Measurements from ENCODE around the gene MSH6. TPM values are rescaled to one million over a fixed set of nuclear protein-coding genes. Genes with fewer than 3 reads are reported as not detected.

The MSH6 gene
- total and polyA plus RNA-seq, 10 donors = 6.2 to 33.1 (median 26.4) TPM

DNA sequence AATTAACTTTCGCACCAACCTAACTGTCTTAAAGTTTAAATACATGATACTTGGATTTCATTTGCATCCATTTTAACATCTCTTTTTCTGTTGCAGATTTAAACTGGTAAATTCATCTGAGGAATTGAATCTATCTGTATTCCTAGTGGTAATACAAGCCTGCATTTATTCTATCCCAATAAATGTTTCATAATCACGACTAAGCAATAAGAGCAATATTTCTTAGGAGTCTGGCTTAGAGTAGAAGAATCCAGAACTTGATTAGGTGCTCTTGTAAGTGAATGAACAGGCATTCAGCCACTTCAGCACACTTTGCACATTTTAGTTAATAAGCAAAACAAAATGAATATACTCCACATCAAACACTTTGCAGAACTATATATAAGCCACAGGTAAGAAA lies 27.0 kb downstream of the MSH6 start:
- no peak overlapping the region for H3K27ac ChIP-seq
- no peak overlapping the region for H3K4me3 ChIP-seq
- no peaks in the 10 kb centered on the region for H3K27me3 ChIP-seq (replicated peaks in 1 of 7)
- no peak for DNase-seq
- H3K4me1 ChIP-seq = peaks cover 0 to 20% (median 0%) of the 10 kb centered on the region in 6 donors
- intact Hi-C loops (cut with DNase I; ENCODE audit: low total_unique reads) = no loop called here
- H3K36me3 ChIP-seq = peaks cover 3 to 100% (median 72%) of the 10 kb centered on the region in 6 donors
- TF ChIP-seq POLR2AphosphoS5 (IDR thresholded peaks at IDR 0.05) (no peak), POLR2A (IDR thresholded peaks at IDR 0.05) (no peak)
- TF ChIP-seq, protein P1, sequence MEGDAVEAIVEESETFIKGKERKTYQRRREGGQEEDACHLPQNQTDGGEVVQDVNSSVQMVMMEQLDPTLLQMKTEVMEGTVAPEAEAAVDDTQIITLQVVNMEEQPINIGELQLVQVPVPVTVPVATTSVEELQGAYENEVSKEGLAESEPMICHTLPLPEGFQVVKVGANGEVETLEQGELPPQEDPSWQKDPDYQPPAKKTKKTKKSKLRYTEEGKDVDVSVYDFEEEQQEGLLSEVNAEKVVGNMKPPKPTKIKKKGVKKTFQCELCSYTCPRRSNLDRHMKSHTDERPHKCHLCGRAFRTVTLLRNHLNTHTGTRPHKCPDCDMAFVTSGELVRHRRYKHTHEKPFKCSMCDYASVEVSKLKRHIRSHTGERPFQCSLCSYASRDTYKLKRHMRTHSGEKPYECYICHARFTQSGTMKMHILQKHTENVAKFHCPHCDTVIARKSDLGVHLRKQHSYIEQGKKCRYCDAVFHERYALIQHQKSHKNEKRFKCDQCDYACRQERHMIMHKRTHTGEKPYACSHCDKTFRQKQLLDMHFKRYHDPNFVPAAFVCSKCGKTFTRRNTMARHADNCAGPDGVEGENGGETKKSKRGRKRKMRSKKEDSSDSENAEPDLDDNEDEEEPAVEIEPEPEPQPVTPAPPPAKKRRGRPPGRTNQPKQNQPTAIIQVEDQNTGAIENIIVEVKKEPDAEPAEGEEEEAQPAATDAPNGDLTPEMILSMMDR (IDR thresholded peaks at IDR 0.05 in 8 of 11, conservative IDR thresholded peaks at IDR 0.05 in 3 of 11) = no peak
- 87 to 97% (median 91%) methylated on average over 2 of the region's 2 CpGs for WGBS, 5 donors
- H3K9me3 ChIP-seq = no peaks in the 10 kb centered on the region

DNA sequence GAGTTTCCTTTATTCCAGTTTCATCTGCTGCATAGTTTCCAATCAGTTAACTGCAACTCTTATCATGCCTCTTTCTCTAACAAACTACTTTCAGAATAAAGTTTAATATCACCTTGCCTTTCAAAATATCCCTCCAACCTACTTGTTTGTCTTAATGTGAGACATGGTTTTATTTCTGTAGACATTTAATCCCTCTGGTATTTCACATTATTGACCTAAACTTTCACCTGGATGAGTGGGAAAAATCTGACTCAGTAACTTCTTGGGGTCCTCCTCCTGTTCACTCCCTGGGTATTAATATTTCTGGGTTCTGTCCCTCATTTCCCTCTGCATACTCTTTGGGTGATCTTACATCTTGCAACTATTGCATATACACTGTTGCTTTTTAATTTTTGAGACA lies 27.9 kb downstream of the MSH6 start:
- Histone ChIP-seq H3K27ac (no peak overlapping the region), H3K9me3 (no peaks in the 10 kb centered on the region), H3K36me3 (peaks cover 3 to 100% (median 72%) of the 10 kb centered on the region in 6 donors), H3K27me3 (replicated peaks in 1 of 7) (no peaks in the 10 kb centered on the region), H3K4me3 (no peak overlapping the region), H3K4me1 (peaks cover 0 to 13% (median 0%) of the 10 kb centered on the region in 6 donors)
- no peak for DNase-seq
- TF ChIP-seq POLR2AphosphoS5 (IDR thresholded peaks at IDR 0.05) (no peak), POLR2A (IDR thresholded peaks at IDR 0.05) (no peak)
- TF ChIP-seq, protein P1 (IDR thresholded peaks at IDR 0.05 in 8 of 11, conservative IDR thresholded peaks at IDR 0.05 in 3 of 11) = no peak
- intact Hi-C loops (cut with DNase I; ENCODE audit: low total_unique reads) = no loop called here

DNA sequence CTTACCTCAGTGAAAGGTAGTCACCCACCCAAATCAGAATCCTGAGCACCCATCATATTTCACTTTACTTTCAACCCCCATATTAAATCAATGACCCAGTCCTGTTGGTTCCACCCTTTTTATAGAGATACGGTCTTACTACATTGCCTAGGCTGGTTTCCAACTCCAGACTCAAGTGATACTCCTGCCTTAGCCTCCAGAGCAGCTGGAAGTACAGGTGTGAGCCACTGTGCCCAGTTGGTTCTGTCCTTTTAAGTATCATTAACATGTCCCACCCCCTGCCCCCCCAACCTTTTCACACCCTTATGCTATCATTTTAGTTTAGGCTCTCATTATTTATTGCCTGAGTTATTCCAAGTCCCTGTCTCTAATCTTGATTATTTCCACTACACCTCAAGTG lies 28.7 kb downstream of the MSH6 start:
- TF ChIP-seq POLR2AphosphoS5 (IDR thresholded peaks at IDR 0.05) (no peak), POLR2A (IDR thresholded peaks at IDR 0.05) (no peak)
- TF ChIP-seq, protein P1 (IDR thresholded peaks at IDR 0.05 in 8 of 11, conservative IDR thresholded peaks at IDR 0.05 in 3 of 11) = no peak

DNA sequence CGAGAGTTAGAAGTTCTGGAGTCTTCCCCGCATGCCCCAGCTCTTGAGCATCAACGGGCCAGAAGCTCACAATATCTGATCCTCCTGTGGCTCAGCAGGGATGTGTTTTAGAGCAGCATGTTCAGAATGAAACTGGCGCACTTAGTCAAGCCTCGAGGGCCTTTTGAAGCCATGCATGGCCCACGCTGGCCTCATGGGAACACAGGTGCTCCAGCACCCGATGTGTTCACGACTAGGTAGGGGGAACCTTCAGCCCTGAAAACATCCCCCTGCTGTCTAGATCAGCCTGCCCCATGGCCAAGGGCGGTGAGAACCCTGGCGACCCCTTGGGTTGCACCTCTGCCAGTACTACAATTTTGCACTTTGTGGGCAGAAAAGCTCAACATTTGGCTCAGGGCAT lies 32.8 kb downstream of the MSH6 start:
- Histone ChIP-seq H3K4me3 (no peak overlapping the region), H3K27ac (peak overlapping the region in 1 of 8 donors; percentile 31), H3K9me3 (no peaks in the 10 kb centered on the region), H3K4me1 (no peaks in the 10 kb centered on the region), H3K27me3 (replicated peaks in 1 of 7) (no peaks in the 10 kb centered on the region), H3K36me3 (peaks cover 0 to 100% (median 80%) of the 10 kb centered on the region in 6 donors)
- TF ChIP-seq, protein P1 (IDR thresholded peaks at IDR 0.05 in 8 of 11, conservative IDR thresholded peaks at IDR 0.05 in 3 of 11) = no peak
- peak in 2 of 3 donors; percentile 21 to 36 for TF ChIP-seq POLR2AphosphoS5 (IDR thresholded peaks at IDR 0.05)
- 70 to 85% (median 85%) methylated on average over 8 to 10 of the region's 10 CpGs for WGBS, 5 donors
- DNase-seq = no peak
- intact Hi-C loops (cut with DNase I; ENCODE audit: low total_unique reads) = no loop called here

More for the DNA sequence above, 28.7 kb downstream of the MSH6 start:
- H3K4me3 ChIP-seq = no peak overlapping the region
- peaks cover 3 to 100% (median 71%) of the 10 kb centered on the region in 6 donors for H3K36me3 ChIP-seq
- H3K27me3 ChIP-seq (replicated peaks in 1 of 7) = no peaks in the 10 kb centered on the region
- H3K27ac ChIP-seq = no peak overlapping the region
- DNase-seq = no peak
- H3K4me1 ChIP-seq = peaks cover 0 to 7% (median 0%) of the 10 kb centered on the region in 6 donors
- H3K9me3 ChIP-seq = no peaks in the 10 kb centered on the region
- 92 to 96% (median 94%) methylated on average over 1 of the region's 1 CpG for WGBS, 5 donors
- intact Hi-C loops (cut with DNase I; ENCODE audit: low total_unique reads) = no loop called here
